ENCODE results near the gene UPK3A.

DNA sequence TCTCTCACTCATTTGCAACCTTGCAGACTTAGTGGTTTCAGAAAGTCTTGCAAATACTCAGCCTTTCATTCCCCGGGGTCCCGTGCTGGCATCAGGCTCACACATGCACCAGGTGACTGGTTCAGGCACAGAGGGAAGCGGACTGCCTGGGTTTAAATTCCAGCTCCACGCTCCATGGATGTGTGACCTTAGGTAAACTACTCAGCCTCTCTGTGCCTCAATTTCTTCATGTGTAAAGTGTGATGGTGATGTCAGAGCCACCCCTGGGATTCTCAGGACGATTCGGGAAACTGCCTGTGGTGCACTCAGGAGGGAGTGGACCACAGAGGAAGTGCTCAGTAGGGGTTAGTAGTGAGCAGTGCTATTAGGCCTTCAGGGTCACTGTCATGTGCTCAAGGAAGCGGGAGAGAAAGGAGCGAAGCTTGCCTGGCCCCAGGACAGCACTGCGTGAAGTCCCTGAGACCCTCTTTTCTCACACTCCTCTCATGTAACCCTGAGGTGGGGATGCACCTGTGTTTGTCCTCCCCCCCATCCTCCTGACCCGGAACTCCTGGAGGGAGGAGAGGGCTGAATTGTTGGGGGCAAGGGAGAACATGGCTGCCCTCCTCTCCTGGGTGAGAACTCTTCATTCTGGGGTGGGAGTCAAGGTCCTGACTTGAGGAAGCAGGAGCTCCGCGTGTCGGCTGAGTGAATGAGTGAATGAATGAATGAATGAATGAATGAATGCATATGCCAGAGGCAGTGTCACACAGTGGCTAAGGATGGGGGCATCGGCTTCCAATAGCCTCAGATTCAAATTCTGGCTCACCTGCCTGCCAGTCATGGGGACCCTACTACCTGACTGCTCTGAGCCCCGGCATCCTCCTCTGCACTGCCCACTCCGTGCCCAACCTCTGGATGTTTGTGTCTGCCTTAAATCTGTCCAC lies 14.4 kb upstream of the UPK3A start:
- TF ChIP-seq POLR2AphosphoS5 (IDR thresholded peaks at IDR 0.05; ENCODE audit: low read depth, low read length) (no peak), POLR2A (IDR thresholded peaks at IDR 0.05; ENCODE audit: low read depth, low read length) (no peak), POU2F2 (IDR thresholded peaks at IDR 0.05; ENCODE audit: low read depth, low read length) (no peak), TAF1 (IDR thresholded peaks at IDR 0.05; ENCODE audit: low read depth, low read length) (no peak), SPI1 (IDR thresholded peaks at IDR 0.05; ENCODE audit: low read depth, low read length) (no peak)
